Rectal smooth muscle tissue (tissue), 1 donor: ENCODE measurements around the gene RRAD.
"Not testable (repeated sequence)": the region's sequence is repeated elsewhere in the genome, so short reads cannot be mapped to it uniquely, and the experiment has no call there.

Experiments
- H3K27ac ChIP-seq: one replicate; pipeline ENCODE4 v1.7.0; 2013; ENCODE audit warnings: low read depth, low read length, inconsistent platforms
- H3K27me3 ChIP-seq: one replicate; pipeline ENCODE4 v1.7.0; 2013; ENCODE audit warnings: low read length; ENCODE audit not compliant: control insufficient read depth, insufficient read depth
- H3K36me3 ChIP-seq: one replicate; pipeline ENCODE4 v1.7.0; 2013; ENCODE audit warnings: low read length; ENCODE audit not compliant: control insufficient read depth, insufficient read depth
- H3K4me1 ChIP-seq: one replicate; pipeline ENCODE4 v1.7.0; 2013; ENCODE audit warnings: low read length; ENCODE audit not compliant: control insufficient read depth, insufficient read depth
- H3K4me3 ChIP-seq: one replicate; pipeline ENCODE4 v1.7.0; 2013; ENCODE audit warnings: low read length
- H3K9ac ChIP-seq: one replicate; pipeline ENCODE4 v1.7.0; 2013; ENCODE audit warnings: low read length

RRAD gene, protein sequence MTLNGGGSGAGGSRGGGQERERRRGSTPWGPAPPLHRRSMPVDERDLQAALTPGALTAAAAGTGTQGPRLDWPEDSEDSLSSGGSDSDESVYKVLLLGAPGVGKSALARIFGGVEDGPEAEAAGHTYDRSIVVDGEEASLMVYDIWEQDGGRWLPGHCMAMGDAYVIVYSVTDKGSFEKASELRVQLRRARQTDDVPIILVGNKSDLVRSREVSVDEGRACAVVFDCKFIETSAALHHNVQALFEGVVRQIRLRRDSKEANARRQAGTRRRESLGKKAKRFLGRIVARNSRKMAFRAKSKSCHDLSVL

GRCh38 chr16:66925322-66925840, at the start of gene RRAD:
Gene RRAD (minus strand): TSS chr16:66925535. CDS start chr16:66925179, 356 bp downstream.
- Histone ChIP-seq H3K27me3 (no peaks in the 10 kb centered on the region), H3K27ac (peak within 1 kb of the TSS; percentile 87), H3K4me1 (peaks cover 12% of the 10 kb centered on the region), H3K4me3 (peak within 1 kb of the TSS; percentile 68), H3K9ac (no peak within 1 kb of the TSS), H3K36me3 (no peaks in the 10 kb centered on the region)

- H3K9ac ChIP-seq, H3K27ac ChIP-seq, H3K27me3 ChIP-seq, H3K36me3 ChIP-seq, H3K4me1 ChIP-seq, H3K4me3 ChIP-seq: not testable (repeated sequence)
Measured at GRCh38 chr16:66974932-66975246, 49.6 kb upstream of the RRAD start.

DNA sequence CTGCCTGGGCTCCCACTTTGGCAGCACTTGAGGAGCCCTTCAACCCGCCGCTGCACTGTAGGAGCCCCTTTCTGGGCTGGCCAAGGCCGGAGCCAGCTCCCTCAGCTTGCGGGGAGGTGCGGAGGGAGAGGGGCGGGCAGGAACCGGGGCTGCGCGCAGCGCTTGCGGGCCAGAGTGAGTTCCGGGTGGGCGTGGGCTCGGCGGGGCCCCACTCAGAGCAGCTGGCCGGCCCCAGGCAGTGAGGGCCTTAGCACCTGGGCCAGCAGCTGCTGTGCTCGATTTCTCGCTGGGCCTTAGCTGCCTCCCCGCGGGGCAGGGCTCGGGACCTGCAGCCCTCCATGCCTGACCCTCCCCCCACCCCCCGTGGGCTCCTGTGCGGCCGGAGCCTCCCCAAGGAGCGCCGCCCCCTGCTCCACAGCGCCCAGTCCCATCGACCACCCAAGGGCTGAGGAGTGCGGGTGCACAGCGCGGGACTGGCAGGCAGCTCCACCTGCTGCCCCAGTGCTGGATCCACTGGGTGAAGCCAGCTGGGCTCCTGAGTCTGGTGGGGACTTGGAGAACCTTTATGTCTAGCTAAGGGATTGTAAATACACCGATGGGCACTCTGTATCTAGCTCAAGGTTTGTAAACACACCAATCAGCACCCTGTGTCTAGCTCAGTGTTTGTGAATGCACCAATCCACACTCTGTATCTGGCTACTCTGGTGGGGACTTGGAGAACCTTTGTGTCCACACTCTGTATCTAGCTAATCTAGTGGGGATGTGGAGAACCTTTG, 49.0 kb upstream of the RRAD start:
- H3K27me3 ChIP-seq, H3K27ac ChIP-seq: not testable (repeated sequence)

GRCh38 chr16:66973716-66974115, 48.4 kb upstream of the RRAD start:
- H3K27ac ChIP-seq, result no peak overlapping the region
- no peaks in the 10 kb centered on the region for H3K27me3 ChIP-seq
- no peak overlapping the region for H3K4me3 ChIP-seq
- no peaks in the 10 kb centered on the region for H3K36me3 ChIP-seq
- H3K4me1 ChIP-seq, result no peaks in the 10 kb centered on the region
- no peak overlapping the region for H3K9ac ChIP-seq

More for the DNA sequence above, 49.0 kb upstream of the RRAD start:
- not testable (repeated sequence) for H3K9ac ChIP-seq, H3K36me3 ChIP-seq, H3K4me3 ChIP-seq, H3K4me1 ChIP-seq

DNA sequence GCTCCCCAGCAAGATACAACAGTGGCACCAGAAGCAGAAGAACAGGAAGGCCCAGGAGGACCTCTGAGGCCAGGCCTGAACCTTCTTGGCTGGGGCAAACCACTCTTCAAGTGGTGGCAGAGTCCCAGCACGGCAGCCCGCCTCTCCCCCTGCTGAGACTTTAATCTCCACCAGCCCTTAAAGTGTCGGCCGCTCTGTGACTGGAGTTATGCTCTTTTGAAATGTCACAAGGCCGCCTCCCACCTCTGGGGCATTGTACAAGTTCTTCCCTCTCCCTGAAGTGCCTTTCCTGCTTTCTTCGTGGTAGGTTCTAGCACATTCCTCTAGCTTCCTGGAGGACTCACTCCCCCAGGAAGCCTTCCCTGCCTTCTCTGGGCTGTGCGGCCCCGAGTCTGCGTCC, 47.6 kb upstream of the RRAD start:
- Histone ChIP-seq H3K4me3 (no peak overlapping the region), H3K9ac (no peak overlapping the region), H3K27ac (no peak overlapping the region), H3K27me3 (no peaks in the 10 kb centered on the region), H3K4me1 (no peaks in the 10 kb centered on the region), H3K36me3 (no peaks in the 10 kb centered on the region)

DNA sequence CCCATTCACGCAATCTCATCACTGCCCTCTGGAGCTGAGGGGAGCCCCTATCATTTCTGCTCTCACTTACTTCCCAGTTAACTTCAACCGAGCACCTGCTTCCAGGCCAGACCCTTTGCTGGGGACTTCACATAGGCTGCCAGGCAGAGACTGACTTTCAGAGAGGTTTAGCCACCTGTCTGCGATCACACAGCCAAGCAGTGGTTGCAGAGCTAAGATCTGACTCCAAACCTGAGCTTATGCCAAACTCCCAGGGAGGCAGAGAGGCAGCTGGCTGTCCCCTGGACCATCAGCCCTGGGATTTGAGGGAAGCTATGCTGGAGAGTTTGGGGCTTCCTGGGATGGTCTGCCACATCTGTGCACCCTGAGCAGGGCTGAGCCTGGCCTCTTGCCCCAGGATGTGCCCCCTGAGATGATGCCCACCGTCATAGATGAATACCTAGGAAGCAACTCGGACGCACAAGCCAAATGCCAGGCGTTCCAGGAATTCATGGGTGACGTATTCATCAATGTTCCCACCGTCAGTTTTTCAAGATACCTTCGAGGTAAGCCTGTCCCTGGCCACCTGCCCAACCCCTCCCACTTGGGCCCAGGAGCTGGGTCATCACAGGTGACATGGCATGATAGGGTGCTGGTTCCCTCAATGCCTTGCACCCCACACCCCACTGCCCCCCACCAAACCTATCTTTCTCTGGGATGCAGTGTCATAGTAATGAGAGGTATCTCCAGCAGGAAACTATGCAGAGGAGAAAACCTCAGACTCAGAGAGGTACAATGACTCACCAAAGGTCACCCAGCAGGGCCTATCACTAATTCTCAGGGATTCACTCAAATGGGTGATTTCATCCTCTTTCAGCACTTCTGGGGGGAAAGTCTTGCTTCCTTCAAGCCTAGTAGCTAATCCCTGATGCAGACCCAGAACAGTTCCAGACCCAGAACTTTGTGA, 45.7 kb upstream of the RRAD start:
- no peak overlapping the region for H3K4me3 ChIP-seq
- H3K27ac ChIP-seq, result no peak overlapping the region
- H3K9ac ChIP-seq, result no peak overlapping the region
- H3K36me3 ChIP-seq, result no peaks in the 10 kb centered on the region
- H3K27me3 ChIP-seq, result no peaks in the 10 kb centered on the region
- no peaks in the 10 kb centered on the region for H3K4me1 ChIP-seq

DNA sequence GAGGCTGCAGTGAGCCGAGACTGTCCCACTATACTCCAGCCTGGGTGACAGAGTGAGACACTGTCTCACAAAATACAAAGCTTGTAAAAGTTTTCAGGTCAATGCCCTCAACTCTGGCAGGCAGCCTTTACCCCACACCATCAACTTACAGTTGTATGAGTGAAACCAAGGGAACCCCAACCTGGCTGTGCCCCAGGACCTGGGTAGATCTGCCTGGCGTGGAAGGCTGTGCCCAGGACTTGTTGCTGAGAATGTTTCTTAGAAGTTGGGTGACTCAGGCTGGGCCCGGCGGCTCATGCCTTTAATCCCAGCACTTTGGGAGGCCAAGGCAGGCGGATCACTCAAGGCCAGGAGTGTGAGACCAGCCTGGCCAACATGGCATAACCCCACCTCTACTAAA, 43.5 kb upstream of the RRAD start:
- Histone ChIP-seq H3K36me3 (no peaks in the 10 kb centered on the region), H3K4me1 (no peaks in the 10 kb centered on the region), H3K27ac (no peak overlapping the region), H3K4me3 (no peak overlapping the region), H3K9ac (no peak overlapping the region), H3K27me3 (peaks cover 2% of the 10 kb centered on the region)

GRCh38 chr16:66964049-66964448, 38.7 kb upstream of the RRAD start:
- Histone ChIP-seq H3K4me3 (no peak overlapping the region), H3K27me3 (peaks cover 2% of the 10 kb centered on the region), H3K4me1 (no peaks in the 10 kb centered on the region), H3K27ac (no peak overlapping the region), H3K36me3 (no peaks in the 10 kb centered on the region), H3K9ac (no peak overlapping the region)

- Histone ChIP-seq H3K4me3 (peak overlapping the region; percentile 43), H3K36me3 (no peaks in the 10 kb centered on the region), H3K27me3 (peaks cover 2% of the 10 kb centered on the region), H3K4me1 (no peaks in the 10 kb centered on the region), H3K9ac (peak overlapping the region; percentile 37), H3K27ac (no peak overlapping the region)
Measured at GRCh38 chr16:66961914-66962313, 36.6 kb upstream of the RRAD start.

DNA sequence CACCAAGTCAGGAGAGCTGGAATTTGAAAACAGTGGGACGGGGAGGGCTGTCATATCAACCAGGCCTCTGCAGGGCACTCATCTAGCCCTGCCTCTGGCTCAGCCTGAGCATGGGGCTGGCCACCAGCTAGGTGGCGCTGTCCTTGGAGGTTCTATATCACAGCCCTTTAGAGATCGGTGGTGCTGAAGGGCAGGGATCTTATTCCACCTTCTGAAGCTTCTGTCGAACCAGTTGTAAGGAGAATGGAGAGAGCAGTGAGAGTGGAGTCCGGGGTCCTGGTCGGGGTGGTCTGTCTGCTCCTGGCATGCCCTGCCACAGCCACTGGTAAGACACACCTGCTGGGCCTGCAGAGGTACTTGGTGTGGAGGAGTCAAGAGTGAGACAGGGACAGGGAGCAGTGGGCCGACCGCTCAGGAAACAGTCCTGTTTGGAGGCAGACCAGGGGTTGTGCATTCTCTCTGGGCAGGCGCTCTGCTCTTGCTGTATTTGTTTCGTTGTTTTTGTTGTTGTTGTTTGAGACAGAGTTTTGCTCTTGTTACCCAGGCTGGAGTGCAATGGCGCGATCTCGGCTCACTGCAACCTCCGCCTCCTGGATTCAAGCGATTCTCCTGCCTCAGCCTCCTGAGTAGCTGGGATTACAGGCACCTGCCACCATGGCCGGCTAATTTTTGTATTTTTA, 35.9 kb upstream of the RRAD start, which contains the start of gene CES3:
Gene CES3, plus strand, starts transcription at position 202 of the 680 bp plus-strand sequence. Its CDS starts 42 bp downstream, at position 244.
- Histone ChIP-seq H3K27ac (no peak within 1 kb of the TSS), H3K27me3 (peaks cover 2% of the 10 kb centered on the region), H3K4me1 (no peaks in the 10 kb centered on the region), H3K9ac (peak within 1 kb of the TSS; percentile 37), H3K4me3 (peak within 1 kb of the TSS; percentile 53), H3K36me3 (no peaks in the 10 kb centered on the region)

DNA sequence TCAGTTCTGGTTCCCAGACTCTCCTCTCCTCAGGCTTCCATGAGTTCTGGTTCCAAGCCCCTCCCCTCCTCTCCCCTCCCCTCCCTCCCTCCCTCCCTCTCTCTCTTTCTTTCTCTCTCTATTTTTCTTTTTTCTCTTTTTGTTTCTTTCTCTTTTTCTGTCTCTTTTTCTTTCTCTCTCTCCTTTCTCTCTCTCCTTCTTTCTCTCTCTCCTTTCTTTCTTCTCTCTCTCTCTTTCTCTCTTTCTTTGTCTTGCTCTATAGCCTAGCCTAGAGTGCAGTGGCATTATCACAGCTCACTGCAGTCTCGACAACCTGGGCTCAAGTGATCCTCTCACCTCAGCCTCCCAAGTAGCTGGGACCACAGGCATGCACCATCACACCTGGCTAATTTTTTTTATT, 34.9 kb upstream of the RRAD start:
- Histone ChIP-seq H3K27ac (no peak overlapping the region), H3K4me3 (no peak overlapping the region), H3K4me1 (no peaks in the 10 kb centered on the region), H3K27me3 (peaks cover 1% of the 10 kb centered on the region), H3K36me3 (no peaks in the 10 kb centered on the region), H3K9ac (no peak overlapping the region)
